Eye (tissue), 1 donor: Measurements from ENCODE around the gene C6orf47.
"Not testable (repeated sequence)": the region's sequence is repeated elsewhere in the genome, so short reads cannot be mapped to it uniquely, and the experiment has no call there.

Experiments used
- DNase-seq: peaks from one replicate; pipeline ENCODE4 v3.0.0-alpha.2; 2015

C6orf47 gene, protein sequence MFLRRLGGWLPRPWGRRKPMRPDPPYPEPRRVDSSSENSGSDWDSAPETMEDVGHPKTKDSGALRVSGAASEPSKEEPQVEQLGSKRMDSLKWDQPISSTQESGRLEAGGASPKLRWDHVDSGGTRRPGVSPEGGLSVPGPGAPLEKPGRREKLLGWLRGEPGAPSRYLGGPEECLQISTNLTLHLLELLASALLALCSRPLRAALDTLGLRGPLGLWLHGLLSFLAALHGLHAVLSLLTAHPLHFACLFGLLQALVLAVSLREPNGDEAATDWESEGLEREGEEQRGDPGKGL

DNA sequence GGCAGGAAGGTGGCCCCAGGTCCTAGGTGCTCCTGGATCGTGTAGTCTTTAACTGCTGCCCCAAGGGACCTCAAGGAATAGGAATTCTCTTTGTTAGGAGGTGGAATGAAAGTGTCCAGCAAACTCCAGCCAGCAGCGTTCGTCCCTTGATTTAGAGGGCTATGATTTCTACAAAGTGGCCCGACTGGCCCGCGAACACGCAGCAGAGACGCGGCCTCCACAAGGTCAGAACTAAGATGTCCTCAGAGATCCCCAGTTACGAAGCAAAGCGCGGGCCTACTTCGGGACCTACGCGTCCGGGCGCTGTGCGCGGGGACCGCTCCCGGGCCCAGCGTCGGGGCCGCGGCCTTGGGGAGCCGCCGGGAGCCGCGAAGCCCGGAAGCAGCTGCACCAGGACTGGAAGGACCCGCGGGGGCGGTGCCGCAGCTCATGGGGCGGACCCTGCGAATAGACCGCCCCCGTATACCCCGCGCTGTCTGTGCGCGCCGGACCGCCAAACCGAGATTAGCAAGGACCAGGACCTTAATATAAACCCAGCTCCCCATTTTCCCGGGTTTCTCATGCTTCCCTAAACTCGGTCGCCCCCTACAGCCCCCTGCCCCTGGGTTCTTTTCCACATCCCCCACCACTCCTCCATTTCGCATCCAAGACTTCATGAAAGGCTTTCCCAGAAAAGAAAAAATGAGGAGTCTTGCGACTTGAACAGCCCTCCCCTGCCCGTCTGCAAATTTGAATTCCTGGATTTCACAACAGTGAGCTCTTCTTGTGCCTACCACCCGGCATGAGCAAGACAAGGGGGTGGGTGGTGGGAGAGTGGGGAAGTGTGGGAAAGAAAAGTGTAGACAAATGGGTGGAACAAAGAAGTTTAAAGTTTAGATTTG is at the start of gene C6orf47:
TSS of gene C6orf47 (minus strand) at position 398 of the 881 bp plus-strand sequence. CDS start 831 bp downstream, outside the sequence.
- DNase-seq: peak; percentile 90

DNA sequence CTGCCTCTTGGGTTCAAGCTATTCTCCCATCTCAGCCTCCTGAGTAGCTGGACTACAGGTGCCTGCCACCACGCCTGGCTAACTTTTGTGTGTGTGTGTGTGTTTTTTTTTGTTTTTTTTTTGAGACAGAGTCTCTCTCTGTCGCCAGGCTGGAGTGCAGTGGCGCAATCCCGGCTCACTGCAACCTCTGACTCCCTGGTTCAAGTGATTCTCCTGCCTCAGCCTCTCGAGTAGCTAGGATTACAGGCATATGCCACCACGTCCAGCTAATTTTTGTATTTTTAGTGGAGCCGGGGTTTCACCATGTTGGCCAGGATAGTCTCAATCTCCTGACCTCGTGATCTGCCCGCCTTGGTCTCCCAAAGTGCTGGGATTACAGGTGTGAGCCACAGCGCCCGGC is 48.6 kb upstream of the C6orf47 start:
- not testable (repeated sequence) for DNase-seq

DNA sequence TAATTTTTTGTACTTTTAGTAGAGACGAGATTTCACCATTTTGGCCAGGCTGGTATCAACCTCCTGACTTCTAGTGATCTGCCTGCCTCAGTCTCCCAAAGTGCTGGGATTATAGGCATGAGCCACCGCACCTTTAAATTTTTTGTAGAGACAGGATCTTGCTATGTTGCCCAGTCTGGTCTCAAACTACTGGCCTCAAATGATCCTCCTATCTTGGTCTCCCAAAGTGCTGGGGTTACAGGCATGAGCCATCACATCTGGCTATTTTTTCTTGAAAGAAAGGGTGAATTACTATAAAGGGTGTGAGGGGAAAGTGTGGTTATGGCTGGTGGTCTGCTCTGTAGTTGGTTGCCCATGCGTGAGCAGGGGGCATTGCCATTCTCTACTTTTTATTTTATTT is 47.6 kb upstream of the C6orf47 start:
- DNase-seq: no peak

DNA sequence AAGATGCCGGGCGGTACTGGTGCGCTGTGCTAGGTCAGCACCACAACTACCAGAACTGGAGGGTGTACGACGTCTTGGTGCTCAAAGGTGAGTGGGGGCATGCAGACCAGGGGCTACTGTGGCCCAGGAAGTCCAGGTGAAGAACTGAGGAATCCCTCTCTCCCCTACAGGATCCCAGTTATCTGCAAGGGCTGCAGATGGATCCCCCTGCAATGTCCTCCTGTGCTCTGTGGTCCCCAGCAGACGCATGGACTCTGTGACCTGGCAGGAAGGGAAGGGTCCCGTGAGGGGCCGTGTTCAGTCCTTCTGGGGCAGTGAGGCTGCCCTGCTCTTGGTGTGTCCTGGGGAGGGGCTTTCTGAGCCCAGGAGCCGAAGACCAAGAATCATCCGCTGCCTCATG is 47.1 kb upstream of the C6orf47 start:
- no peak for DNase-seq

DNA sequence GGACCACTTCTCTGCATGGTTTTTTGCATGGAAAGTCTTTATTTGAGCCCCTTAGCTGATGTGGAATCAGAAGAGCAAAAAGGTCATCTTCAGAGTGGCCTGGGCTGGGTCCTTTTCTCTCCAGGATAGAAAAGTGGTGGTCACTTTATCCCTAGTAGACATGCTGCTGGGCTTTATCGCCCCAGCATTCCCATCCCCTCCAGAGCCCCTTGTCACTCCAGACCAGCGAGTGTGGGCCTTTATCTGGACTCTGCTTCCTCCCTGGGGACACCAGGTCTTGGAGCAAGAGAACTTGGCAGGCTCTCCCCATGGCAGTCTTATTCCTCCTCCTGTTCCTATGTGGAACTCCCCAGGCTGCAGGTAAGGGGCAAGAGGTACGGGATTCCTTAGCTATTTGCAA is 46.0 kb upstream of the C6orf47 start, which contains the start of gene LY6G6F:
TSS of gene LY6G6F (plus strand) at position 268 of the 400 bp plus-strand sequence. CDS start at position 309, 41 bp downstream.
- no peak for DNase-seq

DNA sequence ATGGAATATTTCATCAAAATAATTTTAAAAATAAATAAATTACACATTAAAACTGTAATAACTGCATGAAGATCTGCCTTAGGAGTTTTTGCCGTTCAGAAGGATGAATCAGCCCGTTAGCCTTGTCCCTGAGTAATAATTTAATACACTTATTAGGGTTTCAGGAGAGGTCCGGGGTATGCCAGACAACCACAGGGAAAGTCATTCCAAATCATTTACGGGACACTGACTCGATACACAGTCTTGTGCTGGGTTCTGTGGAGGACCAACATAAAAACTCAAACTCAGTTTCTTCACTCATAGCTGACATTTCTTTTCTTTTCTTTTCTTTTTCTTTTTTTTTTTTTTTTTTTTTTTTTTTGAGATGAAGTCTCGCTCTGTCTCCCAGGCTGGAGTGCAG is 45.4 kb upstream of the C6orf47 start:
- DNase-seq: peak; percentile 71

DNA sequence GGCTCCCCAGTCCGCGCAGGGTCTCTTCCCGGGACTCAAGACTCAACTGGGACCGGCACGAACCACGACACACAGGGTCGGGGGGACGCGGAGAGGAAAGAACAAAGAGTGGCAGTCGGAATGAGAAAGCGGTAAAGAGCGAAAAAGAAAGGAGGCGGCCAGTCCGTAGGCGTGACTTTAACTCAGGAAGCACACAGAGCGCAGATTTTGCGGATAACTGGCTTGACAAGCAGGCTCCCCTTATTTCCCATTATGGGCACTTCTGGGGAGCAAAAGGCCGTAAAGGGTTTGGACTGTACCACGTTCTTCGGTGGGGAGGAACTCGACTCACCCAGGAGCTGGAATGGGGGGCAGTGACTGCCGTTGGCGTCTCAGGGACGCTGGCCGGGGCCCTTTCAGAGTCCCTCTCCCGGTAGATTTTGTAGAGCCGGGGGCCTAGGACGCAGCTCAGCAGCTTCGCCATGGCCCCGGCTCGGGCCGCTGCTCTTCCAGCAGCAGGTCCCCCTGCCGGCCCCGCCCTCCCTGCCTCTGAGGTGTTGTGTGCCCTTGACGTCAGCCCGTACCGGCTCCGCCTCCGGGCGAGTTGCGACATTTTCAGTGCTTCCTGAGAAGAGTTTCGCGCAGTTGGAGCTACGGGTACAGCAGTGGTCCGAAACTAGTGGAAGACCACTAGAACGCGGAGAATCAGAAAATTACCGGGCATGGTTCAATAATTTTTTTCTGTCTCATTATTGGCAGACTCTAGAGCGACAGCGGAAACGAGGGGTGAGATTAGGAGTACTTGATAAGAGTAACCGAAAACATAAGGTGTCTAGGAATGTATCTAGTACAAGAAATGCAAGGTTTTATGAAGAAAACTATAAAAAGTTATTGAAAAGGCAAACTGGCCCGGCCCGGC is 42.5 kb upstream of the C6orf47 start, which contains the start of gene ABHD16A:
TSS of gene ABHD16A (minus strand) at position 506 of the 898 bp plus-strand sequence. CDS start at position 463, 43 bp downstream.
- DNase-seq: peak; percentile 99

DNA sequence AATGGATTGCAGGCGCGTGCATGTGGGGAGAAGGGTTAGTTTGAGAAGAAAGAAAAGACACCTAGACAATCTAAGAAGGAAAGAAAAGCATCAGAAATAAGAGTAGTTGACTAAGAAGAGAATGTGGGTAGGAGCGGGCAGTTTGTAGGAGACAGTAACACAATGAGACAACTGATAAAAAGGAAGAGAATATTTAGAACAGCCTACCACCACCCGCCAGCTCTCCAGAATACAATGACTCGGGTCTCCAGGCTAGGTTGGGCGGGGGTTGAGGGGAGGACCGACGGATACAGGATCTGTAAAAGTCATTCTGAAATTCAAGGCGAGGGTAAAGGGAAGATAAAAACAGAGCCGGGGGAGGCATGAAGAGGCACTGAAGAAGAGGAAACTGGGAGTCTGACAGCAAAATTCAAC is 41.8 kb upstream of the C6orf47 start:
- DNase-seq: no peak

DNA sequence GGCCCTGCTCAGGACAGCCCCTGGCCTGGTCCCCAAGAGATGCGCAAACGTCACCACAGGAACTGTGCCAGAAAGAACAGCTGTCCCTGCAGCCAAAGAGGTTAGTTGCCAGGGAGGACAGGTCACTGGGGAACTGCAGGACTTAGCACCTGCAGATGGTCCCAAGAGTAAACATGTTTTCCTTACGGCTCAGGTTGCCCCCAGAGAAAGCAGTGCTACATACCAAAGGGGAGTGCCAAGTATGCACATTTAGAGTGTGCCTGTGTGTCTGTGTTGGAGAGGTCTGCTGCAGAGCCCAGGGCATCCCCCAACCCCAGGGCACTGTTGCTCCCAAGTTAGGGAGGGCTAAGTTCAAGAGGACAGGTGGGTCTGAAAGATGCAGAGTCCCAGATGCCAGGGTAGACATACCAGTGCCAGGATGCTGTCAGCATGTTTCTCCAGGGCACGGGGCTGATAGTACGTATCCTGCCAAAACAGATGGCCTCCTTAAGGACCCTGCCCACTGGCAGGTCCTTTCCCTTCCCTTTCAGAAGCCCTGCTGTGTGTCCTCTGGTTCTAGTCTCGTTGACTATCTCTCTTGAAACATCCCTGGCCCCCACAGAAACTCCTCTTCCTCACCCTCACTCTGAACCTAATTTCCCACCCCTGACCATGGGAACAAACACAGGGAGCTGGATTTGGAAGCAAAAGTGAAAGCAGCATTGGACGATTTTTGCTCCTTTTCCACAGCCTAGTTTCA is 41.3 kb upstream of the C6orf47 start:
- no peak for DNase-seq

DNA sequence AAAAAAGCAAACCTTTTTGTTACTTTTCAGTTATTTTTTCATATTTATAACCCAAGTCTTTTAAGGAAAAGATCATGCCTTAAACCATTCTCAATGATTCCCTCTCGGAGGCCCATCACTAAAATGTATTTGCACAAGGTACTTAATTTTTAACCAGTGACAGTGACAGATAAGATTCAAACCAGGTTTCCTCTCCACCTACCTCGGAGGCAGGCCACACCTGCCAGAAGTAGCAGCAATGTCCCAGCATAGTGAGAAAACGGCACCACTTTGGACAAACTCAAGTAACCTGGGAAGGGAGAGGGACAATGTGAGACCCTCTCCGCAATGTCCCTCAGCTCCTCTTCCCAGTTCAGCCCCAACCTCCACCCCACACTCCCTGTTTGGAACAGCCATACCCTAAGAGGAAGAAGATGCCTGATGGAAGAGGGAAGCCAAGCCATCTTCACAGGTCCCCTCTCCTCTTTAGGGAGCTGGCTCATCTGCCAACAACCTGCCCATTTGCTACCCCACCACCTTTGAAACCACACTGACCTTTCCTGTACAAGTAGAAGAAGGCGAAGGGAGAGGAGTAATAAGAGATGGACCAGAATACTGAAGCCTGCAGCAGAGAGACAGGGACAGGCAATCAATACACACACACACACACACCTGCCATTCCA is 40.3 kb upstream of the C6orf47 start:
- no peak for DNase-seq

DNA sequence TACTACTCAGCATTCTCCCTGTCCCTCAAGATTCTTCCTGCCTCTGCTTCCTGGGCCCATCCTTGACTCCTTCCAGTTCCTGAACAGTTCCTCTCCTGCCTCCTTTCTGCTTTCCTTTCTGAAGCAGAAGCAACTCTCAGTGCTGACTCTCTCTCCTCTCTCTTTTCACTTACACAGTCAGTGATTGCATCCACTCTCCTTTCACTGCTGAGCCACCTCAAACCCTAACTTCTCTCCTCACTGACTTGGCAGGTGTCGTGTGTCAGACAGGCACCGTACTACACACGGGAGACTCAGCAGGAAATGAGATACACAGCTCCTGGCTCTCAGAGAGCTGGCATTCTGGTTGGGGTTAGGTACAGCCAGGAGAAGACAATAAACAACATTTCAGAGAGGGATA is 37.0 kb upstream of the C6orf47 start:
- no peak for DNase-seq

DNA sequence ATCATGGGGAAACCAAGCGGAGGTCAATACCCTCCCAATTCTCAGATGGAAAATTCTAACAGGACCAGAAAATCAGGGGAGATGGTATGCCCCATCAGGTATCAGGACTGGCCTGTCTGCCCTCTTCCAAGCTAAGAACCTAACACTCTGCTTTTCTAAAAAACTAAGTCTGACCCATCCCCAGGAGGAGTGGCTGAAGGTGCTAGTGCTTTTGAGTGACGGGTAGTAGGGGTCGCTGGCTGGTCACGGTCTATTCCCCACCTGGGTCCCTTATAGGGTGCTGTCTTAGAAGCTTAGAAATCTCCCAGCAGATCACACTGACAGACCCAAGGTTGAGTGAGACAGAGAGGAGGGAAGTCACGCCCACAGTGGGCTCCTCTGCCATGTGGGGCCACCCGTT is 33.0 kb upstream of the C6orf47 start:
- DNase-seq: no peak

DNA sequence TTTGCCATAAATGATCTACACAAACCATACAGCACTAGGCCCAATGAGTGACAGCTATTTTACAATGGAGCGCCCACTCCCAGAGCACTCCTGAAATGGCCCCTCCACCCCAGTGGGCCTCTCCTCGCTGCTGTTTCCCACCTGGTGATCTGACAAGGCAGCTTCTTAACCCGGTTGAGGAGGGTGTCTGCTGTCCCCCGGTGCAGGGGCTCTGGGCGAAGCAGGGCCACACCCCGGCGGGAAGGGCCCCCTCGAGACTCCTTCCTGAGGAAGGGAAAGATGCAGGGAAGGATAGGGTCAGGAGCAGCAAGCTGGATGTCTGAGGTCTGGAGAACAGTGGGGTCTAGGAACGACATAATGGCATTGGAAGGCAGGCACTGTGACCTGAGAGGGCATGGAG is 32.3 kb upstream of the C6orf47 start:
- DNase-seq: no peak

DNA sequence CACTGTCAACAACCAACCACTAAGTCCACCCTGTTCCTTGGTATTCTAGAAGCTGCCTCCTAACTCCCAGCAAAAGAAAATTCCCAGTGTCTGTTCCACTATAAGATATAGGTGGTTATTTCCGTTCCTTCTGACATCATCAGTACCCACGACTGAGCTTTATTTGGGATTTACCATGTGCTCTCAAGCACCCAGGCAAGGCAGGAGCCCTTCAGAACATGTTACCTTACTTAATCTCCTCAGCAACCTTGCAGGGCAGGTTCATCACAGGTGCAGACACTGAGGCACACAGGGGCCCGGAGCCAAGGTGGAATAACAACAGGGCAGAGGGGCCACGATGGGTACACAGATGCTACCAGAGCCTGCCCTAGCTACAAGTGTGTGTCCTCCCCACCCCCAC is 31.8 kb upstream of the C6orf47 start:
- no peak for DNase-seq

DNA sequence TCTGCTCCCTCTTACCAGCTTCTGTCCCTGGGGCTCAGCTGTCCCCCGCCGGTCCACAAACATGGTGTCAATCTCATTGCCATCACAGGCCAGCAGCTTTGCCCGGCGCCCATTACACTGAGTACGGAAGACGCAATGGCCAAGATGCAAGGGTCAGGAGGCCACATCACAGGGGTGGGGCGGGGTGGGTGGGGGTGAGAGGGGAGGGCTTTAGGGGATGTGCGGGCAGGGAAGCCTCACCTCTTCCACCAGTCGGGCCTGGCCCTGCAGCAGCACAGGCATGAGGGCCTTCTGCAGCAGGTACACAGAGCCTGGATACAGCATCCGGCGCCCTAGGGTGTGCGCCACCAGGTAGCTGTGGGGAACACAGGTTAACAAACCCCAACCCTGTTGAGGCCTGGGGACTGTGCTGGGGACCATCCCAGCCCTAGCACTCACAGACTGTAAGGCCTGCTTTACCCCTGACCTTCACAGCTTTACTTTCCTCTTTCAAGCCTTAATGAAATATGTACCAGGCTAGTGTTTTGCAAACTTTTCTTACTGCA is 31.1 kb upstream of the C6orf47 start:
- no peak for DNase-seq

DNA sequence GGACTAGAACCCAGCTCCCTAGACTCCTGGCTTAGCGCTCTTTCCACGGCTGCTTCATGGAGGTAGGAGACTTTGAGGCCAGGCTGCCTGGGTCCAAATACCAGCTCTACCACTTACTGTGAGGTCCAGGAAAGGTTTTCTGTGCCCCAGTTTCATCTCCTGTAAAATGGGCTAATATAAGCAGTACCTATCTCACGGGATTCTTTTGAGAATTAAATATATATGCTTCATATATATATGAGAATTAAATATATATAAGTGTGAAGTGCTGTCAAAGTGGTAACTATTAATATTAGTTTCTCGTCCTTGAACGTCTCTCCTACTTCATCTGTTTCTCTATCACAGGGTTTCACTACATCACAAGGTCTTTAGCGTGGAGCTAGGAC is 30.5 kb upstream of the C6orf47 start:
- no peak for DNase-seq

DNA sequence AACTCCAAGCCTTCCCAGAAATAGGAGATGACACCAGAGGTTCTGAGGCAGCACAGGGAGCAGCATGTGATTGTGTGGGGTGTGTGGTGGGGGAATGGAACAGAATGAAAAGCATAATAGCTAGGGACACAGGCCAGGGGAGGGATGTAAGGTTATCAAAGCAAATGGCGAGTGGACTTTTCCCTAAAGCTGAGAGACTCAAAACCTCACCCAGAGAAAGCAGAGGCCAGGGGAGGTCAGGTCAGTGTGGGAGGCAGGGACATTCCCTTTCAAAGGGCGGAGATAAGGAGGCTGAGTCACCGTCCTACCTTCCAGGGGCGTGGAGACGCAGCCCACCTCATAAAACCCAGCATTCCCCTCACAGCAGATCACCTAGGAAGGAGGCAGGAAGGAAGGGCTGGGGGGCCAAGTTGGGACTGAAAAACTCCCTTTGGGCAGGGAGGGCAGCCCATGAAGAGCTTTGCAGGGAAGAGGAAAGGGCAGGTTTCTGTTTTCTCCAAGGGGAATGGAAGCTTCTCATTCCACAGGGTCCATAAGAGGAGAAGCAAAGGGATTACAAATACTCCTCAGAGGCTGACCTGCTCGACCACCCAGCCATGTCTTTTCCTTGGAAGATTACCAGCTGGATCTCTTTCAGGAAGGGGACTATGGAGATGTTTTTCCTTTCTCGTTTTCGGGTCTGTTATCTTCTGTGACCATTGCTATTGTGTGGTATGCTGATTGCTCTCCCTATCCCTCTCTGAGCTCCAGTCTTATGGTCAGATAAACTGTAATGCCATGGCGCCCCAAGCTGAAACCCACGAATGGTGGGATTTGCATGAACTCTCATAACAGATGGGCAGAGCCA is 29.9 kb upstream of the C6orf47 start:
- DNase-seq: no peak

DNA sequence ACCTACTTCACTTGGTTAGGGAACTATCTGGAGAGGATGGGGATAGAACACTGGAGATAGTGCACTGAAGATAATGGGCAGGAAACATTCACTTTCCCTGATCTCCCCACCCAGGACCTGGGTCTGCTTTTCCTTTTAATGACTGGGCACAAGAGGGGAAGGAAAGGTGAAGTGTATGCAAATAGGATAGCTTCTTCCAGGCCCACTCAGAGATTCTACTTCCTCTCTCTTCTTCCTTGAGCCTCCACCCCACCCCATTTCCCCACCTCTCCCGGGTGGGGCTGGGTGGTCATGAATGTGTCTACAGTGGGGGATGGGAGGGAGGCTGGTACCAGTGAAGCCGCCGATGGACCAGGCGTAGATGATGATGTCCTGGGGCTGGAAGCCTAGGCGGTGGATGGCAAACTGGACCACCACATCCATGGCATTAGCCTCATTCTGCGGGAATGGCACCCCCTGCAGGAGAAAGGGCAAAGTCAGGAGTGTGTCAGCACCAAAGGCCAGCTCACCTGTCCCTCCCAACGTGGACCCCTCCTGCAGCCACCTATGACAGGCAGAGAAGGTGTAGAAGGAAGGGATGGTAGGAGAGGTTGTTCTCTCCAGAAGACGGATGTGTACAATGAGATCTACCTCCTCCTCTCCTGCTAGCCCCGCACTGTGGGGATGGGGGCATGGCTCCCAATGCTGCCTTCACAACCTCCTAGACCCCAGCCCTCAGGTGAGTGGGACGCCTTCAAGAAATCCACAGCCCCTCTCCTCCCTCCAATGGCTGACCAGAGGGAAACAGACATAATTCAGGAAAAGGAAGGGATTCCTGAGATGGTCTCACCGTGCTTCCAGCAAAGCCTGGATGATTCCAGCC is 28.9 kb upstream of the C6orf47 start:
- DNase-seq: no peak
